Measurements from ENCODE around the gene CAMSAP2. TPM values are rescaled to one million over a fixed set of nuclear protein-coding genes. Genes with fewer than 3 reads are reported as not detected.

The CAMSAP2 gene
- total and polyA plus RNA-seq, 2 of the 4 experiments (the other 2 are of a cell fraction) = 8.3 to 29.4 TPM

DNA sequence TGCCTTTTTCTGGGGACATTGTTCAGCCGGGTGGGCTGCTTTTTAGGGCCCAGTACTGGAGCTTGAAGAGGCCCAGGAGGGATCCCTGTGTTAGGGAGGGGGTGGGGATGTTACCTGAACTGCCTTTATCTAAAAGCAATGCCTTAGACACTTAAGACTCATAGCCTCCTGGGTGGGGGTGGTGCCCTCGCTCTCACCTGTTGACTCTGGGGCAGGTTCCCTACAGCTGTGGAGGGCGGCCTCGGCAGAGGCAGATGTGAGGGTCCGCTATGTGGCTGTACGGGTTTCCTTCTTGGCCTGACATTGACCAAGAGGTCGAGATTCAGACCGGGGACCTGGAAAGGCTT lies 156.7 kb downstream of the CAMSAP2 start:
- H3K23ac ChIP-seq (ENCODE audit: low read depth, low read length) = no peak overlapping the region
- H2BK15ac ChIP-seq (ENCODE audit: low read depth, low read length) = no peak overlapping the region
- H2BK120ac ChIP-seq (ENCODE audit: low read depth, low read length) = no peak overlapping the region
- H2AK5ac ChIP-seq (ENCODE audit: low read depth, low read length) = no peak overlapping the region
- H3K79me1 ChIP-seq (ENCODE audit: low read depth in 1 of 2, low read length in 2 of 2) = no peaks in the 10 kb centered on the region
- intact Hi-C loops (cut with micrococcal nuclease) = no loop called here
- no peak overlapping the region for H2BK5ac ChIP-seq (ENCODE audit: low read depth, low read length, poor library complexity, severe bottlenecking)
- H3K4me1 ChIP-seq (ENCODE audit: control insufficient read depth, insufficient read depth, low read length) = peaks cover 3% of the 10 kb centered on the region; the same call in 1 of the 2 replicates
- H2BK20ac ChIP-seq (ENCODE audit: low read depth, low read length) = no peak overlapping the region
- no peaks in the 10 kb centered on the region for H3K36me3 ChIP-seq (ENCODE audit: control insufficient read depth, insufficient read depth, low read length)
- ChIA-PET CTCF (no interaction called here), POLR2A (ENCODE audit: unreplicated experiment) (no interaction called here)
- H3K9me3 ChIP-seq (ENCODE audit: control insufficient read depth, insufficient read depth, low read length) = no peaks in the 10 kb centered on the region
- H3K56ac ChIP-seq (ENCODE audit: extremely low read depth, insufficient read depth, low read length) = no peak overlapping the region
- DNase-seq (no peak), ATAC-seq (ENCODE audit: low read depth) (no peak)
- in situ Hi-C loops (cut with MboI; ENCODE audit: low sequenced_read_pairs) = no loop called here
- 67% methylated on average over 7 of the region's 8 CpGs; no CpG with 5 or more reads in 1 of the 2 experiments for WGBS, 2 experiments (ENCODE audit: extremely low coverage in 2 of 2, insufficient read length in 1 of 2)
- no peak overlapping the region for H4K91ac ChIP-seq (ENCODE audit: insufficient read depth, low read depth, low read length)
- H3K4ac ChIP-seq (ENCODE audit: low read depth, low read length) = no peak overlapping the region
- H3K9me1 ChIP-seq (ENCODE audit: insufficient read depth, low read length) = peaks cover 3% of the 10 kb centered on the region; the same call in 1 of the 2 replicates
- no TSS peak for BruUV-seq (replicated peaks)
- H3K9ac ChIP-seq (ENCODE audit: low read depth, low read length) = no peak overlapping the region
- no peak overlapping the region for H4K8ac ChIP-seq (ENCODE audit: low read depth in 2 of 2, low read length in 2 of 2)
- no peak overlapping the region for H3K4me2 ChIP-seq (ENCODE audit: low read depth, low read length)
- no peak overlapping the region for H3K14ac ChIP-seq (replicated peaks; ENCODE audit: low read depth, low read length)
- dilution Hi-C loops (cut with HindIII; ENCODE audit: low sequenced_read_pairs, unreplicated experiment) = no loop called here
- no peak overlapping the region for H3K18ac ChIP-seq (ENCODE audit: low read depth, low read length)
- H4K5ac ChIP-seq (ENCODE audit: low read depth, low read length) = no peak overlapping the region
- no peaks in the 10 kb centered on the region; the same call in 1 of the 2 replicates for H4K20me1 ChIP-seq (ENCODE audit: insufficient read depth, low read length)
- TF ChIP-seq, protein P1, sequence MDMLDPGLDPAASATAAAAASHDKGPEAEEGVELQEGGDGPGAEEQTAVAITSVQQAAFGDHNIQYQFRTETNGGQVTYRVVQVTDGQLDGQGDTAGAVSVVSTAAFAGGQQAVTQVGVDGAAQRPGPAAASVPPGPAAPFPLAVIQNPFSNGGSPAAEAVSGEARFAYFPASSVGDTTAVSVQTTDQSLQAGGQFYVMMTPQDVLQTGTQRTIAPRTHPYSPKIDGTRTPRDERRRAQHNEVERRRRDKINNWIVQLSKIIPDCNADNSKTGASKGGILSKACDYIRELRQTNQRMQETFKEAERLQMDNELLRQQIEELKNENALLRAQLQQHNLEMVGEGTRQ (IDR thresholded peaks at IDR 0.05; ENCODE audit: low read depth, low read length) = no peak
- TF ChIP-seq NFE2L2 (IDR thresholded peaks at IDR 0.05; ENCODE audit: low read depth, low read length) (no peak), MAZ (IDR thresholded peaks at IDR 0.05; ENCODE audit: borderline replicate concordance, low read depth, low read length) (no peak), FOS (IDR thresholded peaks at IDR 0.05; ENCODE audit: low read depth, low read length) (no peak), BHLHE40 (IDR thresholded peaks at IDR 0.05; ENCODE audit: low read depth, low read length) (no peak), RFX5 (IDR thresholded peaks at IDR 0.05; ENCODE audit: low read depth, low read length) (no peak), MAFK (IDR thresholded peaks at IDR 0.05; ENCODE audit: low read depth, low read length) (no peak), ELK1 (IDR thresholded peaks at IDR 0.05; ENCODE audit: borderline replicate concordance, low read depth, low read length) (no peak)
- H2AK9ac ChIP-seq (replicated peaks; ENCODE audit: low read depth, low read length, poor library complexity) = no peak overlapping the region
- H3K4me3 ChIP-seq (ENCODE audit: insufficient read depth, low read depth, low read length) = no peak overlapping the region
- H2AFZ ChIP-seq (replicated peaks; ENCODE audit: low read length, poor library complexity) = no peak overlapping the region
- H3K27me3 ChIP-seq (ENCODE audit: control insufficient read depth, insufficient read depth, low read length) = peaks cover 56% of the 10 kb centered on the region
- no peak overlapping the region for H3K27ac ChIP-seq (ENCODE audit: insufficient read depth, low read length)

All from IMR-90 (cell line).